ENCODE data around the gene NPHP4. TPM values are rescaled to one million over a fixed set of nuclear protein-coding genes. Genes with fewer than 3 reads are reported as not detected.

Gene NPHP4
- total RNA-seq, 4 donors from 2014 or later: 11.2 to 24.5 (median 18.2) TPM

GRCh38 chr1:5819391-5820025, 172.7 kb downstream of the NPHP4 start:
- TF ChIP-seq CTCF (IDR thresholded peaks at IDR 0.05) (no peak), POLR2A (IDR thresholded peaks at IDR 0.05) (no peak)
- no peak for DNase-seq (ENCODE audit: low spot score in 2 of 2)
- intact Hi-C loops (cut with DNase I; ENCODE audit: low total_unique reads): no loop called here
- 76 to 77% methylated on average over 8 to 9 of the region's 9 CpGs for WGBS, 2 donors
- H3K4me3 ChIP-seq (ENCODE audit: low read depth, poor library complexity, severe bottlenecking): no peak overlapping the region

GRCh38 chr1:5818755-5819154, 173.5 kb downstream of the NPHP4 start:
- 67 to 71% methylated on average over 14 of the region's 14 CpGs for WGBS, 2 donors
- intact Hi-C loops (cut with DNase I; ENCODE audit: low total_unique reads): no loop called here
- no peak for DNase-seq (ENCODE audit: low spot score in 2 of 2)
- TF ChIP-seq POLR2A (IDR thresholded peaks at IDR 0.05): no peak
- TF ChIP-seq CTCF (IDR thresholded peaks at IDR 0.05): no peak
- H3K4me3 ChIP-seq (ENCODE audit: low read depth, poor library complexity, severe bottlenecking): no peak overlapping the region

- H3K4me3 ChIP-seq (ENCODE audit: low read depth, poor library complexity, severe bottlenecking): no peak overlapping the region
- TF ChIP-seq CTCF (IDR thresholded peaks at IDR 0.05): no peak
- TF ChIP-seq POLR2A (IDR thresholded peaks at IDR 0.05): no peak
- DNase-seq (ENCODE audit: low spot score in 2 of 2): no peak
- intact Hi-C loops (cut with DNase I; ENCODE audit: low total_unique reads): no loop called here
- WGBS, 2 donors: 87 to 89% methylated on average over 4 of the region's 4 CpGs
These were observed 176.5 kb downstream of the NPHP4 start for GRCh38 chr1:5815716-5816115.

GRCh38 chr1:5815211-5815610, 177.0 kb downstream of the NPHP4 start:
- no peak for DNase-seq (ENCODE audit: low spot score in 2 of 2)
- intact Hi-C loops (cut with DNase I; ENCODE audit: low total_unique reads): no loop called here
- WGBS, 2 donors: 45 to 48% methylated on average over 2 of the region's 2 CpGs
- H3K4me3 ChIP-seq (ENCODE audit: low read depth, poor library complexity, severe bottlenecking): no peak overlapping the region
- TF ChIP-seq POLR2A (IDR thresholded peaks at IDR 0.05) (no peak), CTCF (IDR thresholded peaks at IDR 0.05) (no peak)

- intact Hi-C loops (cut with DNase I; ENCODE audit: low total_unique reads): no loop called here
- no peak for DNase-seq (ENCODE audit: low spot score in 2 of 2)
- no peak for TF ChIP-seq POLR2A (IDR thresholded peaks at IDR 0.05)
- TF ChIP-seq CTCF (IDR thresholded peaks at IDR 0.05): no peak
- 63 to 70% methylated on average over 25 of the region's 25 CpGs for WGBS, 2 donors
- H3K4me3 ChIP-seq (ENCODE audit: low read depth, poor library complexity, severe bottlenecking): no peak overlapping the region
These were observed 178.1 kb downstream of the NPHP4 start for GRCh38 chr1:5814046-5814619.

GRCh38 chr1:5813480-5813879, 178.7 kb downstream of the NPHP4 start:
- H3K4me3 ChIP-seq (ENCODE audit: low read depth, poor library complexity, severe bottlenecking): no peak overlapping the region
- 70% methylated on average over 8 of the region's 8 CpGs for WGBS, 2 donors
- DNase-seq (ENCODE audit: low spot score in 2 of 2): no peak
- intact Hi-C loops (cut with DNase I; ENCODE audit: low total_unique reads): no loop called here
- TF ChIP-seq POLR2A (IDR thresholded peaks at IDR 0.05) (no peak), CTCF (IDR thresholded peaks at IDR 0.05) (no peak)

All from lower leg skin (tissue), 4 donors.